OCI-LY7 (cell line): Measurements from ENCODE around the gene RRP12. TPM values are rescaled to one million over a fixed set of nuclear protein-coding genes. Genes with fewer than 3 reads are reported as not detected.

Source experiments
- BruUV-seq: library from RNA; stranded (reverse); fragments of 400-500 nt; replicated peaks from 2 replicates; lab custom pipeline; 2021; lab: Mats Ljungman, UMichigan
- CTCF ChIA-PET: fragments of 300-600 bp; sonication (Branson Sonifier 250); formaldehyde crosslinking; loops from one replicate; lab custom pipeline; 2022; ENCODE audit warnings: antibody characterized with exemption; ENCODE audit not compliant: unreplicated experiment; lab: Charles Lee
- POLR2A ChIA-PET: fragments of 300-600 bp; sonication (Branson Sonifier 250); formaldehyde crosslinking; loops from one replicate; lab custom pipeline; 2022; ENCODE audit warnings: antibody characterized with exemption; lab: Charles Lee
- DNase-seq: peaks from one replicate; pipeline ENCODE4 v3.0.0-alpha.2; 2015; ENCODE audit warnings: low spot score
- H2AFZ ChIP-seq: fragments of 200-600 bp; sonication (generic), shearing (Covaris generic); 2 replicates; pipeline ENCODE4 v1.6.1; 2014; ENCODE audit warnings: mild to moderate bottlenecking, antibody characterized with exemption, low read length, moderate library complexity
- H3K27ac ChIP-seq: fragments of 200-600 bp; sonication (generic); 2 replicates; pipeline ENCODE4 v1.5.1; 2014; ENCODE audit warnings: mixed run types, low read depth, mild to moderate bottlenecking, moderate library complexity, low read length, inconsistent platforms; ENCODE audit not compliant: poor library complexity, severe bottlenecking
- H3K36me3 ChIP-seq: fragments of 200-600 bp; sonication (generic); 2 replicates; pipeline ENCODE4 v1.6.1; 2014; ENCODE audit warnings: mild to moderate bottlenecking, antibody characterized with exemption, low read length, moderate library complexity, mixed read lengths; ENCODE audit not compliant: insufficient read depth
- H3K4me1 ChIP-seq: fragments of 200-600 bp; sonication (generic); 2 replicates; pipeline ENCODE4 v1.5.1; 2014; ENCODE audit warnings: mild to moderate bottlenecking, low read length; ENCODE audit not compliant: insufficient read depth, poor library complexity, severe bottlenecking
- H3K4me2 ChIP-seq: fragments of 200-600 bp; sonication (generic); 2 replicates; pipeline ENCODE4 v1.6.1; 2014; ENCODE audit warnings: mild to moderate bottlenecking, low read length
- H3K4me3 ChIP-seq: fragments of 200-600 bp; sonication (generic); 2 replicates; pipeline ENCODE4 v1.5.1; 2014; ENCODE audit warnings: mild to moderate bottlenecking, low read depth, low read length; ENCODE audit not compliant: poor library complexity, severe bottlenecking
- H3K79me2 ChIP-seq: fragments of 200-600 bp; sonication (generic); 2 replicates; pipeline ENCODE4 v1.6.1; 2016; ENCODE audit warnings: low read depth, mild to moderate bottlenecking, low read length, moderate library complexity, mixed read lengths; ENCODE audit not compliant: insufficient read depth
- H3K9me2 ChIP-seq: fragments of 200-600 bp; sonication (generic); 2 replicates; pipeline ENCODE4 v1.6.1; 2016; ENCODE audit warnings: mild to moderate bottlenecking, low read length, mixed read lengths; ENCODE audit not compliant: insufficient read depth
- H3K9me3 ChIP-seq: fragments of 200-600 bp; sonication (generic); 2 replicates; pipeline ENCODE4 v1.6.1; 2014; ENCODE audit warnings: mild to moderate bottlenecking, mixed run types, low read length, mixed read lengths
- H4K20me1 ChIP-seq: fragments of 200-600 bp; sonication (generic); 2 replicates; pipeline ENCODE4 v1.6.1; 2014; ENCODE audit warnings: mild to moderate bottlenecking, antibody characterized with exemption, low read length, moderate library complexity, mixed read lengths; ENCODE audit not compliant: insufficient read depth
- CTCF ChIP-seq: fragments of 200-600 bp; sonication (generic); conservative IDR thresholded peaks from 2 replicates; pipeline ENCODE4 v1.5.1; 2014; ENCODE audit warnings: mild to moderate bottlenecking, antibody characterized with exemption, low read length, moderate library complexity, mixed read lengths
- EZH2phosphoT487 ChIP-seq: fragments of 200-600 bp; sonication (generic); IDR thresholded peaks from 2 replicates; pipeline ENCODE4 v1.6.1; 2018; ENCODE audit warnings: low read depth, borderline replicate concordance, mild to moderate bottlenecking, mixed run types, antibody characterized with exemption, low read length, moderate library complexity, mixed read lengths
- intact Hi-C: fragments of 100-400 bp; cut with micrococcal nuclease; formaldehyde crosslinking; loops from one replicate; pipeline ENCODE4 v1.10.0; 2022; ENCODE audit not compliant: unreplicated experiment
- total RNA-seq, 2 experiments: library from RNA; depleted of rRNA in 1 of 2; stranded (reverse); fragments of >200 nt in 1 of 2; shearing (Covaris generic) in 1 of 2; gene quantifications; 2 replicates each; pipeline ENCODE4 v1.2.3, GENCODE V29; 2014 to 2022

The RRP12 gene
- total RNA-seq, 2 experiments from 2014 or later, result 32.1 to 39.3 TPM

GRCh38 chr10:97331153-97331703 lies 69.9 kb downstream of the RRP12 start:
- TF ChIP-seq EZH2phosphoT487, result no peak
- Histone ChIP-seq H3K36me3 (peaks cover 6% of the 10 kb centered on the region; the same call in 1 of the 2 replicates), H4K20me1 (no peaks in the 10 kb centered on the region), H3K4me2 (peak overlapping the region; percentile 78; the same call in 1 of the 2 replicates), H3K4me3 (no peak overlapping the region), H3K27ac (no peak overlapping the region), H3K4me1 (peaks cover 35% of the 10 kb centered on the region), H2AFZ (no peak overlapping the region), H3K79me2 (no peaks in the 10 kb centered on the region; the same call in 1 of the 2 replicates), H3K9me2 (no peaks in the 10 kb centered on the region), H3K9me3 (no peaks in the 10 kb centered on the region)
- intact Hi-C loops, result loop anchor here (5.0 kb wide), 1 partner anchor 71 kb away; the partner anchor contains the start of gene RRP12
- ChIA-PET POLR2A (interaction anchor here (0.8 to 4.2 kb wide), 4 partner anchors 12 to 69 kb away, joined by 3 to 21 read pairs (median 3); partner anchors contain the start of gene FRAT1), CTCF (no interaction called here)
- BruUV-seq, result no TSS peak
- DNase-seq, result no peak

- no peak overlapping the region for H3K4me3 ChIP-seq
- H3K9me2 ChIP-seq, result no peaks in the 10 kb centered on the region
- H3K4me1 ChIP-seq, result peaks cover 24% of the 10 kb centered on the region
- peaks cover 6% of the 10 kb centered on the region; the same call in 1 of the 2 replicates for H3K36me3 ChIP-seq
- no peaks in the 10 kb centered on the region for H3K9me3 ChIP-seq
- H3K79me2 ChIP-seq, result no peaks in the 10 kb centered on the region; the same call in 1 of the 2 replicates
- intact Hi-C loops, result loop anchor here (5.0 kb wide), 1 partner anchor 73 kb away; the partner anchor contains the start of gene RRP12
- ChIA-PET CTCF (no interaction called here), POLR2A (interaction anchor here (4.2 kb wide), 1 partner anchor 10 kb away, joined by 21 read pairs; the partner anchor contains the start of gene FRAT1)
- H4K20me1 ChIP-seq, result no peaks in the 10 kb centered on the region
- no peak overlapping the region for H2AFZ ChIP-seq
- BruUV-seq, result no TSS peak
- no peak overlapping the region for H3K4me2 ChIP-seq
- no peak overlapping the region for H3K27ac ChIP-seq
- DNase-seq, result no peak
- TF ChIP-seq EZH2phosphoT487 (no peak), CTCF (no peak)
These were observed 71.4 kb downstream of the RRP12 start for GRCh38 chr10:97329766-97330165.

GRCh38 chr10:97328646-97329453 lies 72.3 kb downstream of the RRP12 start:
- Histone ChIP-seq H3K4me1 (peaks cover 24% of the 10 kb centered on the region), H4K20me1 (no peaks in the 10 kb centered on the region), H2AFZ (no peak overlapping the region), H3K36me3 (peaks cover 6% of the 10 kb centered on the region; the same call in 1 of the 2 replicates), H3K9me3 (no peaks in the 10 kb centered on the region), H3K4me3 (no peak overlapping the region), H3K9me2 (no peaks in the 10 kb centered on the region), H3K79me2 (no peaks in the 10 kb centered on the region; the same call in 1 of the 2 replicates), H3K27ac (no peak overlapping the region), H3K4me2 (no peak overlapping the region)
- intact Hi-C loops, result no loop called here
- ChIA-PET CTCF (no interaction called here), POLR2A (interaction anchor here (4.2 kb wide), 1 partner anchor 10 kb away, joined by 21 read pairs; the partner anchor contains the start of gene FRAT1)
- BruUV-seq, result no TSS peak
- DNase-seq, result no peak
- TF ChIP-seq EZH2phosphoT487 (no peak), CTCF (no peak)
